Thyroid gland (tissue), 4 donors: Measurements from ENCODE around the gene DDX24. TPM values are rescaled to one million over a fixed set of nuclear protein-coding genes. Genes with fewer than 3 reads are reported as not detected.

ENCODE experiments used
- DNase-seq, 2 donors: peaks; one replicate each; pipeline ENCODE4 v3.0.0-alpha.2; 2019
- H3K27ac ChIP-seq, 3 donors: fragments of 200-600 bp; sonication (generic); 1 replicate in 2 of 3; 2 replicates in 1 of 3; pipeline ENCODE4 v1.5.1; 2016 to 2019; ENCODE audit warnings: mild to moderate bottlenecking in 1 of 3, moderate library complexity in 1 of 3
- H3K27me3 ChIP-seq: fragments of 200-600 bp; sonication (generic); one replicate; pipeline ENCODE4 v1.5.1; 2019
- H3K36me3 ChIP-seq, 2 donors: fragments of 200-600 bp; sonication (generic); one replicate each; pipeline ENCODE4 v1.5.1; 2016 to 2019
- H3K4me1 ChIP-seq, 2 donors: fragments of 200-600 bp; sonication (generic); one replicate each; pipeline ENCODE4 v1.5.1; 2017 to 2019
- H3K4me3 ChIP-seq, 3 donors: fragments of 200-600 bp; sonication (generic); replicated peaks in 1 of 3; 1 replicate in 2 of 3; 2 replicates in 1 of 3; pipeline ENCODE4 v1.5.1; 2016; ENCODE audit warnings: mild to moderate bottlenecking in 1 of 3
- H3K9me3 ChIP-seq: fragments of 200-600 bp; sonication (generic); one replicate; pipeline ENCODE4 v1.5.1; 2017
- CTCF ChIP-seq, 6 experiments: fragments of 200-600 bp in 3 of 6; fragments of 450-650 bp in 3 of 6; sonication (generic) in 3 of 6; IDR thresholded peaks; one replicate each; pipeline ENCODE4 v1.5.1; 2016 to 2019; ENCODE audit warnings: antibody characterized with exemption in 6 of 6, mild to moderate bottlenecking in 2 of 6, inconsistent platforms in 1 of 6, moderate library complexity in 1 of 6
- POLR2A ChIP-seq, 2 donors: fragments of 450-650 bp; IDR thresholded peaks; one replicate each; pipeline ENCODE4 v1.6.1; 2017; ENCODE audit warnings: antibody characterized with exemption in 2 of 2, mild to moderate bottlenecking in 2 of 2, moderate library complexity in 1 of 2
- WGBS, 2 donors: methylation state at CpG; one replicate each; pipeline ENCODE4 v1.1.5; 2017; 5-methylcytosine and 5-hydroxymethylcytosine counted together
- intact Hi-C: fragments of 100-400 bp; cut with DNase I; formaldehyde crosslinking; loops from one replicate; pipeline ENCODE4 v1.15.1; 2023
- total RNA-seq, 4 donors: library from RNA; depleted of rRNA; stranded (reverse); fragments of >200 nt; gene quantifications; one replicate each; pipeline ENCODE4 v1.2.3, GENCODE V29; 2016

The DDX24 gene
- total RNA-seq, 4 donors from 2014 or later: 139 to 209 (median 193) TPM

GRCh38 chr14:94022532-94023411 lies 58.2 kb downstream of the DDX24 start:
- Histone ChIP-seq H3K9me3 (no peaks in the 10 kb centered on the region), H3K36me3 (no peaks in the 10 kb centered on the region), H3K4me1 (peaks cover 6 to 15% of the 10 kb centered on the region in 2 donors), H3K4me3 (no peak overlapping the region), H3K27me3 (no peaks in the 10 kb centered on the region), H3K27ac (no peak overlapping the region)
- intact Hi-C loops: no loop called here
- WGBS, 2 donors: 79 to 82% methylated on average over 10 of the region's 10 CpGs
- DNase-seq: no peak
- TF ChIP-seq CTCF (IDR thresholded peaks at IDR 0.05) (no peak), POLR2A (IDR thresholded peaks at IDR 0.05) (no peak)

DNA sequence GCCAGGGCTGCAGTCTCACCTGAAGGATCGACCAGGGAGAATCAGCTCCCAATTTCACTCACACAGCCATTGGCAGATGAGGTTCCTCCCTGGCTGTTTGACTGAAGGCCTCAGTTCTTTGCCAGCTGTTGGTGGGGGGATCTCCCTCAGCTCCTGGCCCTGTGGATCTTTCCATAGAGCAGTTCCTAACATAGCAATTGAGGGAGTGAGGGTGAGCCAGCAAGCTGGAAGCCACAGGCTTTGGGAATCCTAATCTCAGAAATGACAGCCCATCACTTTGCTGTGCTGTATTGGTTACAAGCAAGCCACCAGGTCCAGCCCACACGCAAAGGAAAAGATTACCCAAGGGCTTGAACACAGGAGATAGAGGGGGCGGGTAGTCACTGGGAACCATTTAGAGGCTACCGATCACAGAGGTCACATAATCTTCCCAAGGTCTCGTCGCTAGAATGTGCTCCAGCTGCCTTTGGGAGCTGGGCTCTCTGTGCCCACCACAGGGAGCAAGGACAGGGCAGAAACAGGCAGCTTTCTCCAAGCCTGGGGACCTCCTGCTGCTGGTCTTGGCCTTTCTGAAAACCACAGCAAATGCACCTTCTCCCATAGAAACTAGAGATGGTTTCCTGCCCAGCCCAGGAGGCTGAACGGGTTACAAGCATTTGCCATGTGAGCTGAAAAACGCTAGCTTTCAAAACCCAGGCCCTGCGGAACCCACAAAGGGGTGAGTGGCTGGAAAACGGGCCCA lies 59.4 kb downstream of the DDX24 start:
- no peak overlapping the region for H3K4me3 ChIP-seq
- intact Hi-C loops: no loop called here
- WGBS, 2 donors: 74 to 79% methylated on average over 10 of the region's 10 CpGs

DNA sequence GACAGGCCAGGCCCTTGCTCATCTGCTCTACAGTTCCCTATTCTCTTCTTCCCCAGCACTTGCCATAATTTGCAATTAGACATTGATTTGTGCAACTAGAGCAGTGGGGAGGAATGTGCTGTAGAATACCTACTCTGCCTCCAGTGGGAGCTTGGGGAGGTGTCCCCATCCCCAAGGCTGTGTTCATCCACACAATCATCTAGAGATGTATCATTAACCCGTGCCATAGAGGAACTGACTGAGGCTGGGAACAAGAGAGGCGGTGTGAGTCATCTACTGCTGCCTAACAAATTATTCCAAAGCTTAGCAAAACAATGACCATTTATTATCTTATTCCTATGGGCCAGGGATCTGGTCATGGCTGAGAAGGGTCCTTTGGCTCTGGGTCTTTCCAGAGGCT lies 60.0 kb downstream of the DDX24 start:
- intact Hi-C loops: no loop called here
- no peak for DNase-seq
- peaks cover 0 to 8% of the 10 kb centered on the region in 2 donors for H3K4me1 ChIP-seq
- WGBS, 2 donors: 82 to 83% methylated on average over 2 of the region's 2 CpGs
- H3K4me3 ChIP-seq: no peak overlapping the region
- no peaks in the 10 kb centered on the region for H3K9me3 ChIP-seq
- no peak for TF ChIP-seq CTCF (IDR thresholded peaks at IDR 0.05)
- no peak for TF ChIP-seq POLR2A (IDR thresholded peaks at IDR 0.05)
- no peaks in the 10 kb centered on the region for H3K36me3 ChIP-seq
- H3K27ac ChIP-seq: no peak overlapping the region
- no peaks in the 10 kb centered on the region for H3K27me3 ChIP-seq

More for the DNA sequence above, 59.4 kb downstream of the DDX24 start:
- TF ChIP-seq CTCF (IDR thresholded peaks at IDR 0.05) (no peak), POLR2A (IDR thresholded peaks at IDR 0.05) (no peak)
- H3K27me3 ChIP-seq: no peaks in the 10 kb centered on the region
- no peaks in the 10 kb centered on the region for H3K9me3 ChIP-seq
- H3K4me1 ChIP-seq: peaks cover 1 to 5% of the 10 kb centered on the region in 2 donors
- H3K27ac ChIP-seq: no peak overlapping the region
- H3K36me3 ChIP-seq: no peaks in the 10 kb centered on the region
- DNase-seq: no peak

DNA sequence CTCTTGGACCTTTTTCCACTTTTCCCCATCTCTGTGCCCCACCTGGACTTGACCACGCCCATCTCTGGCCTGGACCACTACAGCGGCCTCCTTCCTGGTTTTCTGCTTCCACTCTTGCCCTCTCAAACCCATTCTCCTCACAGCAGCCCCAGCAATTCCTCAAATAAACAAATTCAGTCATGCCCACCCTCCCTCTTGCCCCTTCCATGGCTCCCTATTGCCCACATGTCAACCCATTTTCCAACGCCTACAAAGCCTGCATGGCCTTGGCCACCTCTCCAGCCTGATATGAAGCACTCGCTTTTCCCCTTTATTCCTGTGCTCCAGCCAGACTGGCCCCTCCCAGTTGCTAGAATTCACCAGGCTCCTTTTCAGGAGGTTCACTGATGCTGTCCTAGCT lies 60.7 kb downstream of the DDX24 start:
- no peak for DNase-seq
- Histone ChIP-seq H3K9me3 (no peaks in the 10 kb centered on the region), H3K27ac (no peak overlapping the region), H3K4me1 (peaks cover 0 to 8% of the 10 kb centered on the region in 2 donors), H3K4me3 (no peak overlapping the region), H3K36me3 (no peaks in the 10 kb centered on the region), H3K27me3 (no peaks in the 10 kb centered on the region)
- intact Hi-C loops: no loop called here
- TF ChIP-seq POLR2A (IDR thresholded peaks at IDR 0.05) (no peak), CTCF (IDR thresholded peaks at IDR 0.05) (no peak)
- 87 to 92% methylated on average over 4 of the region's 4 CpGs for WGBS, 2 donors

GRCh38 chr14:94019329-94019728 lies 61.7 kb downstream of the DDX24 start:
- intact Hi-C loops: no loop called here
- no peak for DNase-seq
- Histone ChIP-seq H3K9me3 (no peaks in the 10 kb centered on the region), H3K4me1 (peaks cover 0 to 8% of the 10 kb centered on the region in 2 donors), H3K36me3 (no peaks in the 10 kb centered on the region), H3K27me3 (no peaks in the 10 kb centered on the region), H3K4me3 (no peak overlapping the region), H3K27ac (no peak overlapping the region)
- TF ChIP-seq POLR2A (IDR thresholded peaks at IDR 0.05): no peak
- no peak for TF ChIP-seq CTCF (IDR thresholded peaks at IDR 0.05)
- WGBS, 2 donors: 72 to 80% methylated on average over 6 of the region's 6 CpGs
